SK-N-SH treated with all-trans-retinoic acid at 6 μM for 48 hours (cell line): ENCODE data around the gene RNF148.

Source experiments
- ATAC-seq: fragments of 200-7000 bp; cut with Tn5 transposase; 3 replicates; pipeline ENCODE4 v1.9.1; 2020; ENCODE audit warnings: mild to moderate bottlenecking, moderate library complexity
- ARNTL ChIP-seq: fragments of 450-650 bp; formaldehyde crosslinking; IDR thresholded peaks from 2 replicates; pipeline ENCODE4 v1.5.0; 2020; ENCODE audit warnings: low read depth, mild to moderate bottlenecking, moderate library complexity, borderline replicate concordance
- BACH2 ChIP-seq: fragments of 250-450 bp; sonication (Bioruptor Pico); IDR thresholded peaks from 2 replicates; pipeline ENCODE4 v1.9.0; 2021; ENCODE audit warnings: mild to moderate bottlenecking, borderline replicate concordance
- ESRRG ChIP-seq: fragments of 250-450 bp; sonication (Bioruptor Pico); IDR thresholded peaks from 2 replicates; pipeline ENCODE4 v1.6.1; 2021; ENCODE audit warnings: mild to moderate bottlenecking
- GLIS3 ChIP-seq: fragments of 250-450 bp; sonication (Bioruptor Pico); IDR thresholded peaks from 2 replicates; pipeline ENCODE4 v1.5.0; 2020; ENCODE audit warnings: mild to moderate bottlenecking, moderate library complexity
- ISL1 ChIP-seq: fragments of 250-450 bp; sonication (Bioruptor Pico); IDR thresholded peaks from 2 replicates; pipeline ENCODE4 v2.1.2; 2022; ENCODE audit warnings: mild to moderate bottlenecking, moderate library complexity
- OSR1 ChIP-seq: fragments of 250-450 bp; sonication (Bioruptor Pico); IDR thresholded peaks from 2 replicates; pipeline ENCODE4 v1.8.0; 2022; ENCODE audit warnings: moderate library complexity, mild to moderate bottlenecking, inconsistent platforms
- POU6F1 ChIP-seq: fragments of 250-450 bp; sonication (Bioruptor Pico); IDR thresholded peaks from 2 replicates; pipeline ENCODE4 v1.8.0; 2021; ENCODE audit warnings: low read depth, mild to moderate bottlenecking, moderate library complexity, borderline replicate concordance
- PPARA ChIP-seq: fragments of 250-450 bp; sonication (Bioruptor Pico); IDR thresholded peaks from 2 replicates; pipeline ENCODE4 v1.5.0; 2020; ENCODE audit warnings: mild to moderate bottlenecking, borderline replicate concordance
- RARB ChIP-seq: fragments of 250-450 bp; sonication (Bioruptor Pico); IDR thresholded peaks from 2 replicates; pipeline ENCODE4 v1.8.0; 2021; ENCODE audit warnings: mild to moderate bottlenecking, moderate library complexity
- SNAI2 ChIP-seq: fragments of 250-450 bp; sonication (Bioruptor Pico); IDR thresholded peaks from 2 replicates; pipeline ENCODE4 v1.5.0; 2020; ENCODE audit warnings: mild to moderate bottlenecking, moderate library complexity
- TCF4 ChIP-seq: fragments of 250-450 bp; sonication (Bioruptor Pico); IDR thresholded peaks from 2 replicates; pipeline ENCODE4 v1.8.0; 2021; ENCODE audit warnings: mild to moderate bottlenecking, moderate library complexity, borderline replicate concordance
- TSHZ2 ChIP-seq: fragments of 250-450 bp; sonication (Bioruptor Pico); IDR thresholded peaks from 2 replicates; pipeline ENCODE4 v1.5.0; 2020; ENCODE audit warnings: mild to moderate bottlenecking, moderate library complexity
- ZC3H10 ChIP-seq: fragments of 250-450 bp; sonication (Bioruptor Pico); IDR thresholded peaks from 2 replicates; pipeline ENCODE4 v1.5.1; 2021; ENCODE audit warnings: mild to moderate bottlenecking, moderate library complexity
- ZFP3 ChIP-seq: fragments of 250-450 bp; sonication (Bioruptor Pico); IDR thresholded peaks from 2 replicates; pipeline ENCODE4 v1.5.0; 2020; ENCODE audit warnings: mild to moderate bottlenecking, moderate library complexity
- ZFP30 ChIP-seq: fragments of 450-650 bp; formaldehyde crosslinking; IDR thresholded peaks from 2 replicates; pipeline ENCODE4 v1.5.0; 2022; ENCODE audit warnings: mild to moderate bottlenecking, moderate library complexity
- ZNF565 ChIP-seq: fragments of 450-650 bp; formaldehyde crosslinking; conservative IDR thresholded peaks from 2 replicates; pipeline ENCODE4 v1.5.0; 2020; ENCODE audit warnings: low read depth, mild to moderate bottlenecking, moderate library complexity
- ZNF70 ChIP-seq: fragments of 450-650 bp; formaldehyde crosslinking; IDR thresholded peaks from 2 replicates; pipeline ENCODE4 v1.5.0; 2020; ENCODE audit warnings: mild to moderate bottlenecking, moderate library complexity
- ZNF8 ChIP-seq: fragments of 450-650 bp; formaldehyde crosslinking; IDR thresholded peaks from 2 replicates; pipeline ENCODE4 v1.5.0; 2020; ENCODE audit warnings: mild to moderate bottlenecking, moderate library complexity
- TF ChIP-seq, protein P1 (sequence below): fragments of 250-450 bp; sonication (Bioruptor Pico); IDR thresholded peaks from 2 replicates; pipeline ENCODE4 v1.5.1; 2020; ENCODE audit warnings: low read depth, mild to moderate bottlenecking, moderate library complexity
- TF ChIP-seq, protein P2 (sequence below): fragments of 250-450 bp; sonication (Bioruptor Pico); IDR thresholded peaks from 2 replicates; pipeline ENCODE4 v1.5.1; 2021; ENCODE audit warnings: mild to moderate bottlenecking, moderate library complexity

RNF148 gene

DNA sequence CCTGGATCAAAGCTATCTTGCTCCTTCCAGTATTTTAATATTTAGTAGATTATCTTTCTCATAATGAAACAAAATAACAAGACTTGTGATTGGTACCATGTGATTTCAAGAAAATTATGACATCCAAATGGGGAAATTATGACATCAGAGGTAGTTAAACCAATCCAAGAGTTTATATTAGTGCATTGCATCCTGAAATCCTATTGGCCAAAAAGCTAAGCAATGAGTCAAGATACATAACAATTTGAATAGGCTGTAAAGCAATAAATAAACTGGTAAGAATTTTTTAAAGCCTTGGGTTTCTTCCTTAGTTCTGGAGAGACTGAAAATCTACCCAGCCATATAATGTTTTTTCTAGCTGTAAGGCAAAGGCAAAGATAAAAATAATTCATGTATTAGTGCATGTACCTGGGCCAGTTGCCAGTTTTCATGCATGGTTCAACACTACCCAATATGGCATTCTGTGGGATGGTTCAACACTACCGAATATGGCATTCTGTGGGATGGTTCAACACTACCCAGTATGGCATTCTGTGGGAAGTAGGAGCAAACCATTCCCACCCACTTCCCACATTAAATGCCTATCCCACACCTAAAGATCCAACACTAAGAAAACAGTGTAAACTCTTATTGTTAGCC is at the start of gene RNF148:
RNF148 (minus strand) TSS at position 51 of the 639 bp plus-strand sequence. CDS start 172 bp downstream, outside the sequence.
- ATAC-seq = no peak
- TF ChIP-seq ESRRG (CRISPR knock-in tag) = no peak
- no peak for TF ChIP-seq ZFP3 (CRISPR knock-in tag)
- no peak for TF ChIP-seq ZNF565 (CRISPR knock-in tag)
- TF ChIP-seq POU6F1 (CRISPR knock-in tag) = no peak
- TF ChIP-seq, protein P1, sequence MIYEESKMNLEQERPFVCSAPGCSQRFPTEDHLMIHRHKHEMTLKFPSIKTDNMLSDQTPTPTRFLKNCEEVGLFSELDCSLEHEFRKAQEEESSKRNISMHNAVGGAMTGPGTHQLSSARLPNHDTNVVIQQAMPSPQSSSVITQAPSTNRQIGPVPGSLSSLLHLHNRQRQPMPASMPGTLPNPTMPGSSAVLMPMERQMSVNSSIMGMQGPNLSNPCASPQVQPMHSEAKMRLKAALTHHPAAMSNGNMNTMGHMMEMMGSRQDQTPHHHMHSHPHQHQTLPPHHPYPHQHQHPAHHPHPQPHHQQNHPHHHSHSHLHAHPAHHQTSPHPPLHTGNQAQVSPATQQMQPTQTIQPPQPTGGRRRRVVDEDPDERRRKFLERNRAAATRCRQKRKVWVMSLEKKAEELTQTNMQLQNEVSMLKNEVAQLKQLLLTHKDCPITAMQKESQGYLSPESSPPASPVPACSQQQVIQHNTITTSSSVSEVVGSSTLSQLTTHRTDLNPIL = no peak
- no peak for TF ChIP-seq ARNTL
- no peak for TF ChIP-seq OSR1 (CRISPR knock-in tag)
- TF ChIP-seq PPARA (CRISPR knock-in tag) = no peak
- TF ChIP-seq SNAI2 = no peak
- no peak for TF ChIP-seq ZNF8 (CRISPR knock-in tag)
- no peak for TF ChIP-seq ZFP30 (CRISPR knock-in tag)
- no peak for TF ChIP-seq ZC3H10 (CRISPR knock-in tag)
- TF ChIP-seq TCF4 = no peak
- TF ChIP-seq, protein P2, sequence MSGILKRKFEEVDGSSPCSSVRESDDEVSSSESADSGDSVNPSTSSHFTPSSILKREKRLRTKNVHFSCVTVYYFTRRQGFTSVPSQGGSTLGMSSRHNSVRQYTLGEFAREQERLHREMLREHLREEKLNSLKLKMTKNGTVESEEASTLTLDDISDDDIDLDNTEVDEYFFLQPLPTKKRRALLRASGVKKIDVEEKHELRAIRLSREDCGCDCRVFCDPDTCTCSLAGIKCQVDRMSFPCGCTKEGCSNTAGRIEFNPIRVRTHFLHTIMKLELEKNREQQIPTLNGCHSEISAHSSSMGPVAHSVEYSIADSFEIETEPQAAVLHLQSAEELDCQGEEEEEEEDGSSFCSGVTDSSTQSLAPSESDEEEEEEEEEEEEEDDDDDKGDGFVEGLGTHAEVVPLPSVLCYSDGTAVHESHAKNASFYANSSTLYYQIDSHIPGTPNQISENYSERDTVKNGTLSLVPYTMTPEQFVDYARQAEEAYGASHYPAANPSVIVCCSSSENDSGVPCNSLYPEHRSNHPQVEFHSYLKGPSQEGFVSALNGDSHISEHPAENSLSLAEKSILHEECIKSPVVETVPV (CRISPR knock-in tag) = no peak
- no peak for TF ChIP-seq GLIS3 (CRISPR knock-in tag)

DNA sequence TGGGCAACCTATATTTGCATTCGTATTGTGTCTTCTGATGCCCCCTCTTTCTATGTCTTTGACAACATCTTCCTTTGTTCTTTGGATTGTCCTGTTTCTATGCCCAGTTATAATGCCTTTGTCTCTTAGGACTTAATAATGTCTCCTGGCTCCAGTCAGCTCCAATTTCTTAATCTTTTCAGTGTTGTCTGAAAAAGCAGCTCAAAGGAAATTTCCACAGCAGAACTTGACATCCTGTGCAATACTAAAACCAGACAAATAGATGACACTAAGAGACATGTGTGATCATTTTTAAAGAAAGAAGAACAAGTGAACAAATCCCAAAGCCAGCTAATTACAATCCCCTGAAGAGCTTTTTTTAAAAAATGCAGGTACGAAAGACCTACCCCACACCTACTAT is 47.7 kb upstream of the RNF148 start:
- ATAC-seq = no peak
- TF ChIP-seq TSHZ2 (CRISPR knock-in tag) = no peak
- no peak for TF ChIP-seq ESRRG (CRISPR knock-in tag)
- no peak for TF ChIP-seq GLIS3 (CRISPR knock-in tag)
- TF ChIP-seq, protein P1 = no peak
- TF ChIP-seq ZC3H10 (CRISPR knock-in tag) = no peak

DNA sequence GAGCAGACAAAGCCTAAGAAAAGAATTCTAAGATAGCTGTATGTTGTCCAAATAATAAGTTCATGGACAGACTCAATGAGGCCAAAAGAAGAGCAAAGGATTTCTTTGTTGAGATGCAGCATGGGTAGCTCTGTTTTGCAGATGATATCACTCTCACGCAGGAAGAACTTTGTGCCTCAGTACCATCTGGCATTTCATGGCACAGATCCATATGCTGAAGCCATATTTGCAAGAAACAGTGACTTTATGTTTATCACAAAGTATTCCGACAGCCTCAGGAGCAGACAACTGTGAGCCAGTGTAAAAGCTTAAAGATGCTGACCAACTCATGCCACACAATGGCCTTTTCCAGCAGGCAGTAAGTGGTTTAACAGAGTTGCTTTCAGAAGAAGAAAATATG is 45.5 kb upstream of the RNF148 start:
- ATAC-seq = no peak

GRCh38 chr7:122746948-122747347 is 44.2 kb upstream of the RNF148 start:
- no peak for ATAC-seq
- TF ChIP-seq, protein P2 (CRISPR knock-in tag) = no peak
- no peak for TF ChIP-seq ARNTL
- TF ChIP-seq ZFP30 (CRISPR knock-in tag) = no peak
- no peak for TF ChIP-seq ZNF70 (CRISPR knock-in tag)
- no peak for TF ChIP-seq ISL1 (CRISPR knock-in tag)
- no peak for TF ChIP-seq POU6F1 (CRISPR knock-in tag)
- no peak for TF ChIP-seq BACH2
- no peak for TF ChIP-seq RARB (CRISPR knock-in tag)

More for the DNA sequence above, 45.5 kb upstream of the RNF148 start:
- TF ChIP-seq, protein P1 = no peak
- TF ChIP-seq, all 23 proteins: peak for 0
